ENCODE data around the gene COX5A. TPM values are rescaled to one million over a fixed set of nuclear protein-coding genes. Genes with fewer than 3 reads are reported as not detected.

Gene COX5A
- total and polyA plus RNA-seq, 2 of the 4 experiments (the other 2 are of a cell fraction) = 39.8 to 141 TPM

- peaks cover 3% of the 10 kb centered on the region; the same call in 1 of the 2 replicates for H3K4me1 ChIP-seq (ENCODE audit: control insufficient read depth, insufficient read depth, low read length)
- H3K56ac ChIP-seq (ENCODE audit: extremely low read depth, insufficient read depth, low read length) = no peak overlapping the region
- no peaks in the 10 kb centered on the region for H3K9me1 ChIP-seq (ENCODE audit: insufficient read depth, low read length)
- ATAC-seq (ENCODE audit: low read depth) (no peak), DNase-seq (no peak)
- intact Hi-C loops (cut with micrococcal nuclease) (no loop called here), dilution Hi-C loops (cut with HindIII; ENCODE audit: low sequenced_read_pairs, unreplicated experiment) (no loop called here), in situ Hi-C loops (cut with MboI; ENCODE audit: low sequenced_read_pairs) (no loop called here)
- no peak overlapping the region for H3K4me3 ChIP-seq (ENCODE audit: insufficient read depth, low read depth, low read length)
- no peak overlapping the region for H2BK20ac ChIP-seq (ENCODE audit: low read depth, low read length)
- H3K18ac ChIP-seq (ENCODE audit: low read depth, low read length) = no peak overlapping the region
- H3K23ac ChIP-seq (ENCODE audit: low read depth, low read length) = no peak overlapping the region
- no peaks in the 10 kb centered on the region for H3K36me3 ChIP-seq (ENCODE audit: control insufficient read depth, insufficient read depth, low read length)
- H3K9me3 ChIP-seq (ENCODE audit: control insufficient read depth, insufficient read depth, low read length) = no peaks in the 10 kb centered on the region
- H2AK5ac ChIP-seq (ENCODE audit: low read depth, low read length) = no peak overlapping the region
- no peak overlapping the region for H2BK5ac ChIP-seq (ENCODE audit: low read depth, low read length, poor library complexity, severe bottlenecking)
- H2BK15ac ChIP-seq (ENCODE audit: low read depth, low read length) = no peak overlapping the region
- BruUV-seq (replicated peaks) = no TSS peak
- no peak for TF ChIP-seq MXI1 (IDR thresholded peaks at IDR 0.05; ENCODE audit: borderline replicate concordance, low read depth, low read length)
- TF ChIP-seq NFE2L2 (IDR thresholded peaks at IDR 0.05; ENCODE audit: low read depth, low read length) = no peak
- TF ChIP-seq MAZ (IDR thresholded peaks at IDR 0.05; ENCODE audit: borderline replicate concordance, low read depth, low read length) = no peak
- TF ChIP-seq BHLHE40 (IDR thresholded peaks at IDR 0.05; ENCODE audit: low read depth, low read length) = no peak
- TF ChIP-seq RFX5 (IDR thresholded peaks at IDR 0.05; ENCODE audit: low read depth, low read length) = no peak
- TF ChIP-seq SMC3 (IDR thresholded peaks at IDR 0.05; ENCODE audit: low read depth, low read length) = no peak
- no peak for TF ChIP-seq CEBPB (IDR thresholded peaks at IDR 0.05; ENCODE audit: low read depth, low read length)
- no peak for TF ChIP-seq RCOR1 (IDR thresholded peaks at IDR 0.05; ENCODE audit: insufficient replicate concordance, low read length)
- no peak overlapping the region for H3K9ac ChIP-seq (ENCODE audit: low read depth, low read length)
- H2AK9ac ChIP-seq (replicated peaks; ENCODE audit: low read depth, low read length, poor library complexity) = no peak overlapping the region
- ChIA-PET POLR2A (ENCODE audit: unreplicated experiment) (interaction anchor here (0.6 kb wide), 1 partner anchor 55 kb away, joined by 4 read pairs; the partner anchor contains the start of gene FAM219B), CTCF (no interaction called here)
- no peak overlapping the region for H3K27ac ChIP-seq (ENCODE audit: insufficient read depth, low read length)
- no peaks in the 10 kb centered on the region for H4K20me1 ChIP-seq (ENCODE audit: insufficient read depth, low read length)
- no peak overlapping the region for H2BK120ac ChIP-seq (ENCODE audit: low read depth, low read length)
- no peak overlapping the region for H4K91ac ChIP-seq (ENCODE audit: insufficient read depth, low read depth, low read length)
- no peak overlapping the region for H3K14ac ChIP-seq (replicated peaks; ENCODE audit: low read depth, low read length)
- H3K4me2 ChIP-seq (ENCODE audit: low read depth, low read length) = no peak overlapping the region
- no peak overlapping the region for H4K5ac ChIP-seq (ENCODE audit: low read depth, low read length)
- H2AFZ ChIP-seq (replicated peaks; ENCODE audit: low read length, poor library complexity) = no peak overlapping the region
- no peaks in the 10 kb centered on the region for H3K79me1 ChIP-seq (ENCODE audit: low read depth in 1 of 2, low read length in 2 of 2)
- peaks cover 46% of the 10 kb centered on the region for H3K27me3 ChIP-seq (ENCODE audit: control insufficient read depth, insufficient read depth, low read length)
- no peak overlapping the region for H3K4ac ChIP-seq (ENCODE audit: low read depth, low read length)
- WGBS, 2 experiments (ENCODE audit: extremely low coverage in 2 of 2, insufficient read length in 1 of 2) = 52% methylated on average over 4 of the region's 5 CpGs; no CpG with 5 or more reads in 1 of the 2 experiments
- H4K8ac ChIP-seq (ENCODE audit: low read depth in 2 of 2, low read length in 2 of 2) = no peak overlapping the region
These were observed 23.7 kb upstream of the COX5A start for GRCh38 chr15:74961616-74962015.
